ENCODE measurements around the gene EPHB3.

GRCh38 chr3:184537885-184538665 is 23.5 kb upstream of the EPHB3 start:
- TF ChIP-seq POLR2A (IDR thresholded peaks at IDR 0.05) (no peak), EP300 (IDR thresholded peaks at IDR 0.05) (no peak)
- TF ChIP-seq, protein P1, sequence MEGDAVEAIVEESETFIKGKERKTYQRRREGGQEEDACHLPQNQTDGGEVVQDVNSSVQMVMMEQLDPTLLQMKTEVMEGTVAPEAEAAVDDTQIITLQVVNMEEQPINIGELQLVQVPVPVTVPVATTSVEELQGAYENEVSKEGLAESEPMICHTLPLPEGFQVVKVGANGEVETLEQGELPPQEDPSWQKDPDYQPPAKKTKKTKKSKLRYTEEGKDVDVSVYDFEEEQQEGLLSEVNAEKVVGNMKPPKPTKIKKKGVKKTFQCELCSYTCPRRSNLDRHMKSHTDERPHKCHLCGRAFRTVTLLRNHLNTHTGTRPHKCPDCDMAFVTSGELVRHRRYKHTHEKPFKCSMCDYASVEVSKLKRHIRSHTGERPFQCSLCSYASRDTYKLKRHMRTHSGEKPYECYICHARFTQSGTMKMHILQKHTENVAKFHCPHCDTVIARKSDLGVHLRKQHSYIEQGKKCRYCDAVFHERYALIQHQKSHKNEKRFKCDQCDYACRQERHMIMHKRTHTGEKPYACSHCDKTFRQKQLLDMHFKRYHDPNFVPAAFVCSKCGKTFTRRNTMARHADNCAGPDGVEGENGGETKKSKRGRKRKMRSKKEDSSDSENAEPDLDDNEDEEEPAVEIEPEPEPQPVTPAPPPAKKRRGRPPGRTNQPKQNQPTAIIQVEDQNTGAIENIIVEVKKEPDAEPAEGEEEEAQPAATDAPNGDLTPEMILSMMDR (IDR thresholded peaks at IDR 0.05) = no peak
